Stomach (tissue), 4 donors: ENCODE data around the gene CEP70.

Experiments
- CTCF ChIP-seq, 7 experiments: fragments of 450-650 bp in 4 of 7; fragments of 200-600 bp in 3 of 7; sonication (generic) in 3 of 7; IDR thresholded peaks; one replicate each; pipeline ENCODE4 v1.5.1; 2016 to 2019; ENCODE audit warnings: antibody characterized with exemption in 7 of 7, control low read depth in 2 of 7, mild to moderate bottlenecking in 1 of 7
- EP300 ChIP-seq: sonication (generic); formaldehyde crosslinking; IDR thresholded peaks from one replicate; pipeline ENCODE4 v1.6.1; 2017; ENCODE audit warnings: antibody characterized with exemption
- POLR2A ChIP-seq, 4 donors: fragments of 450-650 bp; IDR thresholded peaks; one replicate each; pipeline ENCODE4 v1.6.1; 2016; ENCODE audit warnings: antibody characterized with exemption in 4 of 4, control low read depth in 2 of 4, mild to moderate bottlenecking in 1 of 4, moderate library complexity in 1 of 4

GRCh38 chr3:138451595-138452162 lies 142.4 kb downstream of the CEP70 start:
- no peak for TF ChIP-seq POLR2A (IDR thresholded peaks at IDR 0.05)
- no peak for TF ChIP-seq CTCF (IDR thresholded peaks at IDR 0.05)
- no peak for TF ChIP-seq EP300
